Activated T-cell treated with anti-CD3 and anti-CD28 coated beads for 24 hours (primary cell): ENCODE data around the gene ADK.
"Not testable (repeated sequence)": the region's sequence is repeated elsewhere in the genome, so short reads cannot be mapped to it uniquely, and the experiment has no call there.

ENCODE experiments used
- DNase-seq: peaks from one replicate; pipeline ENCODE4 v3.0.0-alpha.2; 2020; ENCODE audit warnings: low read depth

ADK gene

GRCh38 chr10:74150990-74151878, at the start of gene ADK:
ADK (plus strand) TSS chr10:74151221; CDS start chr10:74151279, 58 bp downstream.
- DNase-seq: peak; percentile 99

- no peak for DNase-seq
Measured at GRCh38 chr10:74103560-74104258, 47.3 kb upstream of the ADK start.

GRCh38 chr10:74104480-74104879, 46.5 kb upstream of the ADK start:
- DNase-seq: no peak

- no peak for DNase-seq
Measured at GRCh38 chr10:74104996-74105395, 46.0 kb upstream of the ADK start.

GRCh38 chr10:74107391-74107790, 43.6 kb upstream of the ADK start:
- no peak for DNase-seq

- no peak for DNase-seq
Measured at GRCh38 chr10:74109452-74109851, 41.6 kb upstream of the ADK start.

GRCh38 chr10:74110120-74110519, 40.9 kb upstream of the ADK start:
- no peak for DNase-seq

GRCh38 chr10:74111799-74112198, 39.2 kb upstream of the ADK start:
- DNase-seq: no peak

GRCh38 chr10:74113546-74113945, 37.5 kb upstream of the ADK start:
- no peak for DNase-seq

- DNase-seq: no peak
Measured at GRCh38 chr10:74114041-74114448, 37.0 kb upstream of the ADK start.

- DNase-seq: no peak
Measured at GRCh38 chr10:74117738-74118137, 33.3 kb upstream of the ADK start.

- no peak for DNase-seq
Measured at GRCh38 chr10:74118804-74119203, 32.2 kb upstream of the ADK start.

GRCh38 chr10:74120911-74121310, 30.1 kb upstream of the ADK start:
- no peak for DNase-seq

- no peak for DNase-seq
Measured at GRCh38 chr10:74121368-74121767, 29.7 kb upstream of the ADK start.

- no peak for DNase-seq
Measured at GRCh38 chr10:74122060-74122459, 29.0 kb upstream of the ADK start.

GRCh38 chr10:74123081-74123480, 27.9 kb upstream of the ADK start:
- DNase-seq: no peak

- DNase-seq: no peak
Measured at GRCh38 chr10:74133923-74134820, 16.8 kb upstream of the ADK start.

GRCh38 chr10:74135452-74135851, 15.6 kb upstream of the ADK start:
- DNase-seq: no peak

- DNase-seq: no peak
Measured at GRCh38 chr10:74137992-74138391, 13.0 kb upstream of the ADK start.

- not testable (repeated sequence) for DNase-seq
Measured at GRCh38 chr10:74138596-74138995, 12.4 kb upstream of the ADK start.

- no peak for DNase-seq
Measured at GRCh38 chr10:74139981-74140380, 11.0 kb upstream of the ADK start.

GRCh38 chr10:74140553-74140952, 10.5 kb upstream of the ADK start:
- DNase-seq: no peak
